GM12874 (cell line): Measurements from ENCODE around the gene ARHGEF3.

ENCODE experiments used
- TF ChIP-seq, protein P1 (sequence below): IDR thresholded peaks from 2 replicates; pipeline ENCODE4 v1.5.1; 2011; ENCODE audit warnings: low read depth, mild to moderate bottlenecking, control low read depth, low read length, moderate library complexity; ENCODE audit not compliant: insufficient read depth

The ARHGEF3 gene

DNA sequence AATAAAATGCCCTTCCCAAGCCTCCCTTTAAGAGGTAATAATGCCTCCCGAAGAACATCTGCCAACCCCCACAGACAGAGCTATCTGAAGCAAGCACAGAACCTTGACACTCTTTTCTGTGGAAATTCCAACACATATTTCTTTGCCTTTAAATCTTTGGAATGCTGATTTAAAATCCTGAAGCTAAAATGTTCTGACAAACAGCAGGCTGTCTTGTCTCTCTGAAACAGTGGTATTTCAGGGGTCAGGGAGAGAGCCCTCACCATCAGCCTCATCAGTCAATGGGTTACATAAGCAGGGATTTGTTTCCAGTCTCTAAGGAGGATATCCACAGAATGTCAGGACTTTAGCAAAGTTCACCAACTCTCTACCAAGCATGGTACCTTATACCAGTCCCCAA is 27.8 kb upstream of the ARHGEF3 start:
- TF ChIP-seq, protein P1, sequence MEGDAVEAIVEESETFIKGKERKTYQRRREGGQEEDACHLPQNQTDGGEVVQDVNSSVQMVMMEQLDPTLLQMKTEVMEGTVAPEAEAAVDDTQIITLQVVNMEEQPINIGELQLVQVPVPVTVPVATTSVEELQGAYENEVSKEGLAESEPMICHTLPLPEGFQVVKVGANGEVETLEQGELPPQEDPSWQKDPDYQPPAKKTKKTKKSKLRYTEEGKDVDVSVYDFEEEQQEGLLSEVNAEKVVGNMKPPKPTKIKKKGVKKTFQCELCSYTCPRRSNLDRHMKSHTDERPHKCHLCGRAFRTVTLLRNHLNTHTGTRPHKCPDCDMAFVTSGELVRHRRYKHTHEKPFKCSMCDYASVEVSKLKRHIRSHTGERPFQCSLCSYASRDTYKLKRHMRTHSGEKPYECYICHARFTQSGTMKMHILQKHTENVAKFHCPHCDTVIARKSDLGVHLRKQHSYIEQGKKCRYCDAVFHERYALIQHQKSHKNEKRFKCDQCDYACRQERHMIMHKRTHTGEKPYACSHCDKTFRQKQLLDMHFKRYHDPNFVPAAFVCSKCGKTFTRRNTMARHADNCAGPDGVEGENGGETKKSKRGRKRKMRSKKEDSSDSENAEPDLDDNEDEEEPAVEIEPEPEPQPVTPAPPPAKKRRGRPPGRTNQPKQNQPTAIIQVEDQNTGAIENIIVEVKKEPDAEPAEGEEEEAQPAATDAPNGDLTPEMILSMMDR, result no peak

DNA sequence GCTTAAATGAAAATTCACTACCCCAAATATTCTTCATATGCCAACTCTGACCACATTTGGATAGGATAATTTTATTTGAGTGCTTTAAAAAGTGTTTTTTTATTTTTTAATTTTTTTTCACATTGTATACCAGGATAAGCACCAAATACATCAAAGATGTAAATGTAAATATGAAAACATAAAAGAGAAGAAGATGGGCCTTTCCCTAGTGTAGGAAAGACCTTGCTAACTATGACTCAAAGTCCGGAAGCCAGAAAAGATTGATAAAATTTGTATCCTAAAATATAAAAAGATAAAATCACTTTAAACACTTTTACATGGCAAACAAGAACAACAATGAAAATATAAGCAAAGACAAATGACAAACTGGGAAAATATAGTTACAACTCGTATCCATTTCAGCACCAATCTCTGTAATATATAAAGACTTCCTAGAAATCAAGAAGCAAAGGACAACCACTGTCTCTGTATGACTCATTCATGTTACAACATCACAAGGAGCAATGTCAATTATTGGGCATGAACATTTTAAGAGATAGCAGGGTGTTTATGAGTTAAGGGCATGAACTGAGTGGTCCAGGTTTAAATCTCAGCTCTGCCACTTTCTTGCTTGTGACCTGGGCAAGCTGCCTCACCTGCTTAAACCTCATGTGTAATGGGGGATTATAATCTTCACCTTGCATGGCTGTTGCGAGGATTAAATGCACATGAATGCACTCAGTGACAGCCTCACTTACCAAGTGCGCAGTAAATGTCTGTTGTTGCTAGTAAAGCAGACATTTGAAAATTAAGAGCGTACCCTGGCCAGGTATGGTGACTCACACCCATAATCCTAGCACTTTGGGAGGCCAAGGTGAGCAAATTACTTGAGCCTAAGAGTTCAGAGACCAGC is 25.3 kb upstream of the ARHGEF3 start:
- TF ChIP-seq, protein P1, result no peak

DNA sequence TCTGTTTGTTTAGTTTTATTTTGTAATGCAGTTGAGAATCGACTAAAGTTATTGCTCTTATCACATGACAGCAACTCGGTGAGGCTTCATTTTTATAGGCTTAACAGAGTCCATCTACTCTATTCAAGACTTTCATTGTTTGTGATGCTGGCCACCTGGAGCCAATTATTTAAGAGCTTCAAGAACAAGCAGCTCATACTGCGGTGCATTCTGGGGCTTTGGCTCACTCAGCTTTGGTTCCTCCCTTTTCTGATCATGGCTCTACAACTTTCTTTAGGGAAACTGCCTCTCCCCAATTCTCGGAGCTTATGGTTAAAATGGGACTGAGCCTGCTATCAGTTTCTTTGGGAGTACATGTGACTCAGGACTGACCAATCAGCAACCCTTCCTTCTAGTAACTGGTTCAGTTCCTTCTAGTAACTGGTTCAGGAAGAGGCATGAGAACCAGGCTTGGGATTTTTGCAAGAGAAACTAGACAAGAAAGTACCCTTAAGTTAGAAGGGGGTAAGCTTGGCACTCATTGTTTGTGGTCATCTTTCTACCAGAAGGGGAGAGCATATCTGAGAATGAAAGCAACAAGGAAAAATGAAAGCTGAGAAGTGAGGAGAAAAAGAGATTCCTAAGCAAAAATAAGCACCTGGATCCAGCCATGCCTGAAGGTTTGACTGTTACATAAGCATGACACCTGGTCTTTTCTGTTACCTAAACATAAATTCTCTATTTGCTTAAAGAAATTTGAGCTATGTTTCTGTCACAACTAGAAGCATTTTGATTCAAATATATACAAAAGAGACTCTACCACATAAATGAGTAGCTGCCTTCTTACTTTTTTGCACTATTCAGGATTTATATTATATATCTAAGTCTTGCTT is 24.1 kb upstream of the ARHGEF3 start:
- TF ChIP-seq, protein P1, result no peak

DNA sequence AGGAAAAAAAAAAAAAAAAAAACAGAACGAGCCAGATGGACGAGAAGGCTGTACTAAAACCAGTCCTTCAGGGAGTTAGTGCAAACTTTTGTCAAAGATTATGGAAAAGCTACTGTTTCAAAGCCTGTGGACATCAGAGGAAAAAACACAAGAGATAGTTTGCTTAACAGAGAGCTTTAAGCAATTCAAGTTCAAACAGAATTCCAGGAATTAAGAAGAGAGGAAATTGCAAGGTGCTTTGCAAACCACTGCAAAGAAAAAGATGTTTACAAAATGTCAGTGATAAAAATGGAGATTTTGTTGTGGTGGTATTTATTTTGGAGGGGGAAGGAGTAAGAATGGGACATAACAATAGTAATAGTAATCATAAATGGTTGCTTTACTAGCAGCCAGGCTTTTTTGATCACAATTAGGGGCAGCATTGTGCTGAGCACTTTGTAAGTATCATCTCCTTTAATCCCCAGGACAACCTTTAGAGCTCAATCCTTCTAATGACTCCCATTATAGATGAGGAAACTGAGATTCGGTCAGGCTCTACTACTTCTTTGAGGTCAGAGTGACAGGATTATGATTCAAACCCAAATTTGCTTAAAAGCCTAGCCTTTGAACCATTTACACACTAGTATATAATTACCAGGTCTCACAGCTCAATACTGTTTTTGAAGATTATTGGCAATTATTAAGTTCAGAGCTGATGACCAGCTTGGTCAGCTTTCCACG is 22.4 kb upstream of the ARHGEF3 start:
- TF ChIP-seq, protein P1, result no peak

DNA sequence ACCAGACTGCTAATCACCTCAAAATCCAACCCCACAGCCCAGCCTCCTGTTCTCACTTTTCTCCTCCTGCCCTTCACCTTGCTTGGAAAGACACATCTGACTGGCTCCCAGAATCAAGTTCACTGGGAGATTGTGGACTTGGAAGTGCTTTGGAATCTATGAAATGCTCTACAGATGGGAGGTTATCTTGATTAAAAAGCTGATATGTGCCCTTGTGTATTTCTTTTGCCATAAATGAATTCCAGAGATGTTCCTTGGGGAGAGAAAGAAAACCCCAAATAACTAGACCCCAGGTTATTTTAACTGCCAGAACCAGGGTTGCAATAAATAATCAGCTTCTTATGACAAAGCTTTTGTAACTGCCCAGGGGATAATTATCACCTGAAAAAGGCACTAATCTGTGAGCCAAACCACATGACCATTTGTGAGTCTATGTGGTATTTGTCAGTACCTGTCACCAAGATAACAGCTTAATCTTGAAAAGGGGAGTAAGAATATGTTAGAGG is 21.7 kb upstream of the ARHGEF3 start:
- TF ChIP-seq, protein P1, result no peak

DNA sequence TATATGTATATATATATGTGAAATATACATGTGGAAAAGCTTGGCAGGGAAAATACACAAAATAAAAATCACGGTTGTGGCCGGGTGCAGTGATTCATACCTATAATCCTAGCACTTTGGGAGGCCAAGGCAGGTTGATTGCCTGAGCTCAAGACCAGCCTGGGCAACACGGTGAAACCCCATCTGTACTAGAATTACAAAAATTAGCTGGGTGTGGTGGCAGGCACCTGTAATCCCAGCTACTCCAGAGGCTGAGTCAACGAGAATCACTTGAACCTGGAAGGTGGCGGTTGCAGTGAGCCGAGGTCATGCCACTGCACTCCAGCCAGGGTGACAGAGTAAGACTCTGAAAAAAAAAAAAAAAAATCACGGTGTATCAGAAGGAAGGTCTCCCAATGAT is 20.8 kb upstream of the ARHGEF3 start:
- TF ChIP-seq, protein P1, result no peak
